IMR-90 (cell line): Measurements from ENCODE around the gene MUCL1. TPM values are rescaled to one million over a fixed set of nuclear protein-coding genes. Genes with fewer than 3 reads are reported as not detected.
A peak's percentile ranks its signal among the peaks of the same experiment; 100 is the strongest.

ENCODE experiments used
- ATAC-seq: fragments of 200-7000 bp; cut with Tn5 transposase; 2 replicates; pipeline ENCODE4 v1.9.1; 2020; ENCODE audit warnings: low read depth, mild to moderate bottlenecking, moderate library complexity
- BruUV-seq: library from RNA; stranded (reverse); fragments of 400-500 nt; replicated peaks from 2 replicates; lab custom pipeline; 2021; lab: Mats Ljungman, UMichigan
- CTCF ChIA-PET: fragments of 300-600 bp; formaldehyde crosslinking; extraction: SDS; loops from one replicate; lab custom pipeline; 2021; ENCODE audit warnings: antibody characterized with exemption; lab: Yijun Ruan, JAX
- POLR2A ChIA-PET: fragments of 300-600 bp; sonication (Branson Sonifier 250); formaldehyde crosslinking; loops from one replicate; lab custom pipeline; 2022; ENCODE audit warnings: antibody characterized with exemption; ENCODE audit not compliant: unreplicated experiment; lab: Charles Lee
- DNase-seq: peaks from one replicate; pipeline ENCODE4 v3.0.0; 2013
- H2AFZ ChIP-seq: replicated peaks from 2 replicates; pipeline ENCODE3; 2013; ENCODE audit warnings: low read length, mild to moderate bottlenecking; ENCODE audit not compliant: poor library complexity
- H2AK5ac ChIP-seq: 2 replicates; pipeline ENCODE4 v1.6.1; 2013; ENCODE audit warnings: low read depth, low read length, inconsistent platforms
- H2AK9ac ChIP-seq: replicated peaks from 2 replicates; pipeline ENCODE3; 2013; ENCODE audit warnings: mild to moderate bottlenecking, low read depth, low read length, moderate library complexity; ENCODE audit not compliant: poor library complexity
- H2BK120ac ChIP-seq: 2 replicates; pipeline ENCODE4 v1.6.1; 2013; ENCODE audit warnings: low read depth, low read length, inconsistent platforms
- H2BK15ac ChIP-seq: 3 replicates; pipeline ENCODE4 v1.6.1; 2013; ENCODE audit warnings: low read depth, low read length, inconsistent platforms
- H2BK20ac ChIP-seq: 2 replicates; pipeline ENCODE4 v1.6.1; 2013; ENCODE audit warnings: low read depth, mild to moderate bottlenecking, inconsistent platforms, low read length, moderate library complexity
- H2BK5ac ChIP-seq: 2 replicates; pipeline ENCODE4 v1.6.1; 2013; ENCODE audit warnings: mild to moderate bottlenecking, low read depth, low read length, inconsistent platforms; ENCODE audit not compliant: poor library complexity, severe bottlenecking
- H3K14ac ChIP-seq: replicated peaks from 2 replicates; pipeline ENCODE4 v1.6.1; 2013; ENCODE audit warnings: low read depth, low read length, inconsistent platforms
- H3K18ac ChIP-seq: 2 replicates; pipeline ENCODE4 v1.6.1; 2013; ENCODE audit warnings: low read depth, low read length, control low read depth
- H3K23ac ChIP-seq: 2 replicates; pipeline ENCODE4 v1.6.1; 2013; ENCODE audit warnings: low read depth, low read length, inconsistent platforms
- H3K27ac ChIP-seq: 2 replicates; pipeline ENCODE4 v1.5.1; 2013; ENCODE audit warnings: mild to moderate bottlenecking, control low read depth, low read length; ENCODE audit not compliant: insufficient read depth
- H3K27me3 ChIP-seq: 2 replicates; pipeline ENCODE4 v1.6.1; 2013; ENCODE audit warnings: low read length; ENCODE audit not compliant: control insufficient read depth, insufficient read depth
- H3K36me3 ChIP-seq: 2 replicates; pipeline ENCODE4 v1.6.1; 2013; ENCODE audit warnings: low read length, mixed read lengths; ENCODE audit not compliant: control insufficient read depth, insufficient read depth
- H3K4ac ChIP-seq: 2 replicates; pipeline ENCODE4 v1.6.1; 2013; ENCODE audit warnings: low read depth, low read length, inconsistent platforms
- H3K4me1 ChIP-seq: 2 replicates; pipeline ENCODE4 v1.6.1; 2013; ENCODE audit warnings: low read length, mixed read lengths; ENCODE audit not compliant: control insufficient read depth, insufficient read depth
- H3K4me2 ChIP-seq: 2 replicates; pipeline ENCODE4 v1.6.1; 2013; ENCODE audit warnings: low read depth, mild to moderate bottlenecking, control low read depth, low read length, moderate library complexity
- H3K4me3 ChIP-seq: 2 replicates; pipeline ENCODE4 v1.5.1; 2013; ENCODE audit warnings: low read depth, mild to moderate bottlenecking, control low read depth, low read length, moderate library complexity; ENCODE audit not compliant: insufficient read depth
- H3K56ac ChIP-seq: 2 replicates; pipeline ENCODE4 v1.6.1; 2013; ENCODE audit warnings: low read length, inconsistent platforms; ENCODE audit not compliant: insufficient read depth; ENCODE audit errors: extremely low read depth
- H3K79me1 ChIP-seq, 2 experiments: 2 replicates each; pipeline ENCODE4 v1.6.1; 2013; ENCODE audit warnings: low read length in 2 of 2, inconsistent platforms in 1 of 2, low read depth in 1 of 2
- H3K9ac ChIP-seq: 2 replicates; pipeline ENCODE4 v1.6.1; 2013; ENCODE audit warnings: low read depth, low read length, control low read depth
- H3K9me1 ChIP-seq: 2 replicates; pipeline ENCODE4 v1.6.1; 2013; ENCODE audit warnings: low read length, inconsistent platforms; ENCODE audit not compliant: insufficient read depth
- H3K9me3 ChIP-seq: 2 replicates; pipeline ENCODE4 v1.6.1; 2013; ENCODE audit warnings: low read length; ENCODE audit not compliant: control insufficient read depth, insufficient read depth
- H4K20me1 ChIP-seq: 2 replicates; pipeline ENCODE4 v1.6.1; 2013; ENCODE audit warnings: low read length, inconsistent platforms; ENCODE audit not compliant: insufficient read depth
- H4K5ac ChIP-seq: 2 replicates; pipeline ENCODE4 v1.6.1; 2013; ENCODE audit warnings: mild to moderate bottlenecking, low read depth, low read length, control low read depth
- H4K8ac ChIP-seq, 2 experiments: 2 replicates each; pipeline ENCODE4 v1.6.1; 2013; ENCODE audit warnings: low read depth in 2 of 2, low read length in 2 of 2, control low read depth in 1 of 2, inconsistent platforms in 1 of 2
- H4K91ac ChIP-seq: 2 replicates; pipeline ENCODE4 v1.6.1; 2013; ENCODE audit warnings: low read depth, low read length, inconsistent platforms; ENCODE audit not compliant: insufficient read depth
- BHLHE40 ChIP-seq: fragments of 150-350 bp; IDR thresholded peaks from 2 replicates; pipeline ENCODE4 v1.6.1; 2016; ENCODE audit warnings: mild to moderate bottlenecking, low read depth, low read length
- CEBPB ChIP-seq: IDR thresholded peaks from 2 replicates; pipeline ENCODE4 v1.6.1; 2012; ENCODE audit warnings: low read depth, low read length, improper control_type of control experiment
- CHD1 ChIP-seq: IDR thresholded peaks from 2 replicates; pipeline ENCODE4 v1.6.1; 2012; ENCODE audit warnings: low read depth, low read length, improper control_type of control experiment
- CTCF ChIP-seq: conservative IDR thresholded peaks from 2 replicates; pipeline ENCODE4 v1.5.1; 2012; ENCODE audit warnings: mild to moderate bottlenecking, low read depth, low read length, improper control_type of control experiment
- ELK1 ChIP-seq: fragments of 150-350 bp; IDR thresholded peaks from 2 replicates; pipeline ENCODE4 v1.6.1; 2016; ENCODE audit warnings: low read depth, mild to moderate bottlenecking, low read length, moderate library complexity, borderline replicate concordance
- FOS ChIP-seq: fragments of 150-350 bp; IDR thresholded peaks from 2 replicates; pipeline ENCODE4 v1.6.1; 2016; ENCODE audit warnings: low read depth, low read length
- MAFK ChIP-seq: IDR thresholded peaks from 2 replicates; pipeline ENCODE4 v1.6.1; 2012; ENCODE audit warnings: low read depth, low read length, improper control_type of control experiment
- NFE2L2 ChIP-seq: fragments of 150-350 bp; IDR thresholded peaks from 2 replicates; pipeline ENCODE4 v1.6.1; 2016; ENCODE audit warnings: low read depth, mild to moderate bottlenecking, low read length
- POLR2A ChIP-seq: IDR thresholded peaks from 2 replicates; pipeline ENCODE4 v1.6.1; 2012; ENCODE audit warnings: mild to moderate bottlenecking, low read depth, low read length
- RAD21 ChIP-seq: IDR thresholded peaks from 2 replicates; pipeline ENCODE4 v1.6.1; 2012; ENCODE audit warnings: low read length, improper control_type of control experiment
- RCOR1 ChIP-seq: IDR thresholded peaks from 2 replicates; pipeline ENCODE4 v1.6.1; 2012; ENCODE audit warnings: mild to moderate bottlenecking, low read length, improper control_type of control experiment; ENCODE audit not compliant: insufficient replicate concordance
- RFX5 ChIP-seq: IDR thresholded peaks from 2 replicates; pipeline ENCODE4 v1.8.0; 2012; ENCODE audit warnings: low read depth, mild to moderate bottlenecking, low read length, moderate library complexity
- SMC3 ChIP-seq: fragments of 150-350 bp; IDR thresholded peaks from 2 replicates; pipeline ENCODE4 v1.6.1; 2016; ENCODE audit warnings: low read depth, mild to moderate bottlenecking, antibody characterized with exemption, low read length, moderate library complexity
- USF2 ChIP-seq: fragments of 150-350 bp; IDR thresholded peaks from 2 replicates; pipeline ENCODE4 v1.6.1; 2017; ENCODE audit warnings: mild to moderate bottlenecking, antibody characterized with exemption, low read length, low read depth
- WGBS, 2 experiments: methylation state at CpG; one replicate each; pipeline versions ENCODE4 v1.1.5 to v1.1.7; 2013; ENCODE audit warnings: missing lambda C conversion rate in 2 of 2; ENCODE audit not compliant: insufficient read length in 1 of 2; ENCODE audit errors: extremely low coverage in 2 of 2; 5-methylcytosine and 5-hydroxymethylcytosine counted together
- dilution Hi-C: fragments of 300-500 bp; cut with HindIII; formaldehyde crosslinking; loops from one replicate; pipeline ENCODE4 v1.14.3; 2018; ENCODE audit warnings: low sequenced_read_pairs; ENCODE audit not compliant: unreplicated experiment
- in situ Hi-C: fragments of 300-500 bp; cut with MboI; formaldehyde crosslinking; loops from 3 replicates; pipeline ENCODE4 v1.14.3; 2019; ENCODE audit warnings: low sequenced_read_pairs, inconsistent platforms, mixed read lengths
- intact Hi-C: fragments of 100-400 bp; cut with micrococcal nuclease; formaldehyde crosslinking; loops from 2 replicates; pipeline ENCODE4 v1.10.0; 2022
- polyA plus RNA-seq, 3 experiments: library from polyadenylated mRNA; depleted of rRNA; stranded (reverse); fragments of >200 nt; gene quantifications; 2 replicates each; pipeline ENCODE4 v1.2.3, GENCODE V29; 2012; ENCODE audit warnings: low replicate concordance in 1 of 3
- total RNA-seq: library from RNA; depleted of rRNA; stranded (reverse); fragments of >200 nt; gene quantifications from 2 replicates; pipeline ENCODE4 v1.2.3, GENCODE V29; 2012

MUCL1 gene
- total and polyA plus RNA-seq, 2 of the 4 experiments (the other 2 are of a cell fraction), result not detected

- no peak overlapping the region for H3K14ac ChIP-seq
- dilution Hi-C loops, result no loop called here
- H3K9me3 ChIP-seq, result no peaks in the 10 kb centered on the region
- no peak overlapping the region for H3K56ac ChIP-seq
- H2AFZ ChIP-seq, result no peak overlapping the region
- in situ Hi-C loops, result no loop called here
- ATAC-seq, result no peak
- no peaks in the 10 kb centered on the region for H3K27me3 ChIP-seq
- H3K4me1 ChIP-seq, result no peaks in the 10 kb centered on the region
- H3K4me3 ChIP-seq, result no peak overlapping the region
- H4K91ac ChIP-seq, result no peak overlapping the region
- no peak overlapping the region for H3K4ac ChIP-seq
- H3K23ac ChIP-seq, result no peak overlapping the region
- H3K4me2 ChIP-seq, result no peak overlapping the region
- no TSS peak for BruUV-seq
- POLR2A ChIA-PET, result no interaction called here
- no peaks in the 10 kb centered on the region for H3K79me1 ChIP-seq
- H2AK9ac ChIP-seq, result no peak overlapping the region
- no peak overlapping the region for H3K9ac ChIP-seq
- peak; percentile 25 for DNase-seq
- H2BK120ac ChIP-seq, result no peak overlapping the region
- no peaks in the 10 kb centered on the region for H3K36me3 ChIP-seq
- no peak overlapping the region for H2BK20ac ChIP-seq
- intact Hi-C loops, result no loop called here
- CTCF ChIA-PET, result no interaction called here
- no peaks in the 10 kb centered on the region for H4K20me1 ChIP-seq
- no peak overlapping the region for H2AK5ac ChIP-seq
- no peak overlapping the region for H4K8ac ChIP-seq
- TF ChIP-seq CTCF (no peak), CHD1 (no peak), CEBPB (no peak), USF2 (no peak), RFX5 (no peak), RAD21 (no peak), ELK1 (no peak), BHLHE40 (no peak), RCOR1 (no peak), FOS (no peak), MAFK (no peak), SMC3 (no peak), NFE2L2 (no peak), POLR2A (no peak)
- no peak overlapping the region for H2BK15ac ChIP-seq
- no peaks in the 10 kb centered on the region for H3K9me1 ChIP-seq
- no CpG with 5 or more reads among the region's 3 CpGs for WGBS, 2 experiments
- H4K5ac ChIP-seq, result no peak overlapping the region
- H3K27ac ChIP-seq, result no peak overlapping the region
- no peak overlapping the region for H3K18ac ChIP-seq
- H2BK5ac ChIP-seq, result no peak overlapping the region
Measured at GRCh38 chr12:54879150-54879549, 24.8 kb downstream of the MUCL1 start.
